GM12878 (cell line): Measurements from ENCODE around the gene DHX34. TPM values are rescaled to one million over a fixed set of nuclear protein-coding genes. Genes with fewer than 3 reads are reported as not detected.

Experiments used
- ATAC-seq: fragments of 200-7000 bp; cut with Tn5 transposase; 3 replicates; pipeline ENCODE4 v1.9.1; 2020; ENCODE audit warnings: mild to moderate bottlenecking, moderate library complexity
- BruUV-seq: library from RNA; stranded (reverse); fragments of 400-500 nt; replicated peaks from 2 replicates; lab custom pipeline; 2021; lab: Mats Ljungman, UMichigan
- CTCF ChIA-PET: fragments of 300-600 bp; sonication (Branson Sonifier 250); formaldehyde crosslinking; extraction: SDS; loops from one replicate; lab custom pipeline; 2021; ENCODE audit warnings: inconsistent platforms; lab: Yijun Ruan, JAX
- POLR2A ChIA-PET: fragments of 350-600 bp; formaldehyde crosslinking; extraction: SDS; loops from one replicate; lab custom pipeline; 2021; ENCODE audit warnings: inconsistent platforms; lab: Charles Lee
- RAD21 ChIA-PET: fragments of 300-600 bp; sonication (Branson Sonifier 250); formaldehyde crosslinking; loops from one replicate; lab custom pipeline; 2023; ENCODE audit warnings: antibody characterized with exemption; ENCODE audit not compliant: unreplicated experiment; lab: Charles Lee
- SMC1A ChIA-PET: fragments of 300-600 bp; sonication (Branson Sonifier 250); formaldehyde crosslinking; loops from one replicate; lab custom pipeline; 2023; ENCODE audit not compliant: unreplicated experiment, uncharacterized antibody; lab: Charles Lee
- DNase-seq: peaks from one replicate; pipeline ENCODE4 v3.0.0-alpha.2; 2011; ENCODE audit warnings: low read depth, low spot score
- FAIRE-seq: peaks from 3 replicates; lab custom pipeline; 2011; peaks lifted over from hg19 to GRCh38; lab: Jason Lieb, UNC
- H2AFZ ChIP-seq: 2 replicates; pipeline ENCODE4 v1.6.0; 2011; ENCODE audit warnings: low read depth, low read length, control low read depth; ENCODE audit not compliant: control insufficient read depth
- H3K27ac ChIP-seq: 2 replicates; pipeline ENCODE4 v1.5.1; 2011; ENCODE audit warnings: control low read depth; ENCODE audit not compliant: control insufficient read depth, insufficient read depth
- H3K27me3 ChIP-seq, 2 experiments: replicated peaks in 1 of 2; 2 replicates each; pipeline versions ENCODE4 v1.6.0 to v1.6.1; 2011; ENCODE audit warnings: low read length in 1 of 2; ENCODE audit not compliant: control insufficient read depth in 2 of 2, insufficient read depth in 2 of 2
- H3K36me3 ChIP-seq, 2 experiments: 2 replicates each; pipeline ENCODE4 v1.5.1; 2011; ENCODE audit warnings: low read length in 1 of 2; ENCODE audit not compliant: control insufficient read depth in 2 of 2, insufficient read depth in 2 of 2
- H3K4me1 ChIP-seq: 2 replicates; pipeline ENCODE4 v1.6.1; 2011; ENCODE audit warnings: mild to moderate bottlenecking, low read length, moderate library complexity, mixed read lengths; ENCODE audit not compliant: control insufficient read depth, insufficient read depth
- H3K4me2 ChIP-seq: 2 replicates; pipeline ENCODE4 v1.6.0; 2011; ENCODE audit warnings: control low read depth; ENCODE audit not compliant: control insufficient read depth, insufficient read depth
- H3K4me3 ChIP-seq: fragments of 200-600 bp; sonication (generic); 2 replicates; pipeline ENCODE4 v1.5.1; 2016
- H3K79me2 ChIP-seq: 2 replicates; pipeline ENCODE4 v1.6.0; 2011; ENCODE audit warnings: low read length; ENCODE audit not compliant: control insufficient read depth, insufficient read depth
- H3K9ac ChIP-seq: 2 replicates; pipeline ENCODE4 v1.8.0; 2011; ENCODE audit warnings: low read length, control low read depth, mixed read lengths; ENCODE audit not compliant: control insufficient read depth, insufficient read depth
- H3K9me3 ChIP-seq: replicated peaks from 3 replicates; pipeline ENCODE4 v1.5.1; 2011; ENCODE audit warnings: mild to moderate bottlenecking, low read length; ENCODE audit not compliant: control insufficient read depth, insufficient read depth
- H4K20me1 ChIP-seq: 2 replicates; pipeline ENCODE4 v1.6.0; 2011; ENCODE audit not compliant: control insufficient read depth, insufficient read depth
- BHLHE40 ChIP-seq, 2 experiments: fragments of 450-650 bp in 1 of 2; IDR thresholded peaks; 2 replicates each; pipeline ENCODE4 v1.6.1; 2011 to 2017; ENCODE audit warnings: low read depth in 2 of 2, borderline replicate concordance in 1 of 2, improper control_type of control experiment in 1 of 2, low read length in 1 of 2, mild to moderate bottlenecking in 1 of 2
- E2F4 ChIP-seq: IDR thresholded peaks from 2 replicates; pipeline ENCODE4 v1.6.1; 2012; ENCODE audit warnings: low read depth, low read length, improper control_type of control experiment
- HDGF ChIP-seq: fragments of 450-650 bp; IDR thresholded peaks from 2 replicates; pipeline ENCODE4 v1.6.1; 2016; ENCODE audit warnings: antibody characterized with exemption
- IKZF1 ChIP-seq: fragments of 450-650 bp; conservative IDR thresholded peaks from 2 replicates; pipeline ENCODE4 v1.6.1; 2017; ENCODE audit warnings: antibody characterized with exemption, mild to moderate bottlenecking
- NFYA ChIP-seq: IDR thresholded peaks from 2 replicates; pipeline ENCODE4 v1.6.1; 2011; ENCODE audit warnings: low read depth, mild to moderate bottlenecking, low read length, improper control_type of control experiment, borderline replicate concordance
- NFYB ChIP-seq: IDR thresholded peaks from 2 replicates; pipeline ENCODE4 v1.6.1; 2011; ENCODE audit warnings: low read depth, mild to moderate bottlenecking, low read length, improper control_type of control experiment, moderate library complexity; ENCODE audit not compliant: insufficient read depth
- NR2F1 ChIP-seq: fragments of 450-650 bp; conservative IDR thresholded peaks from 2 replicates; pipeline ENCODE4 v1.6.1; 2017; ENCODE audit warnings: mild to moderate bottlenecking
- NRF1 ChIP-seq: conservative IDR thresholded peaks from 2 replicates; pipeline ENCODE4 v1.6.1; 2011; ENCODE audit warnings: mild to moderate bottlenecking, low read depth, low read length, improper control_type of control experiment
- PBX3 ChIP-seq: IDR thresholded peaks from 2 replicates; pipeline ENCODE4 v1.6.1; 2011; ENCODE audit warnings: mild to moderate bottlenecking, low read depth, low read length, moderate library complexity; ENCODE audit not compliant: insufficient replicate concordance
- RCOR1 ChIP-seq: conservative IDR thresholded peaks from 2 replicates; pipeline ENCODE4 v1.6.1; 2012; ENCODE audit warnings: low read depth, low read length, improper control_type of control experiment
- RELB ChIP-seq: fragments of 450-650 bp; IDR thresholded peaks from 2 replicates; pipeline ENCODE4 v1.6.1; 2017; ENCODE audit warnings: low read depth, mild to moderate bottlenecking, moderate library complexity
- RFX5 ChIP-seq: IDR thresholded peaks from 2 replicates; pipeline ENCODE4 v1.6.1; 2011; ENCODE audit warnings: low read depth, low read length, improper control_type of control experiment
- TBL1XR1 ChIP-seq: IDR thresholded peaks from 2 replicates; pipeline ENCODE4 v1.6.1; 2012; ENCODE audit warnings: low read depth, low read length, improper control_type of control experiment
- ZNF207 ChIP-seq: fragments of 450-650 bp; IDR thresholded peaks from 2 replicates; pipeline ENCODE4 v1.6.1; 2014; ENCODE audit warnings: antibody characterized with exemption, mild to moderate bottlenecking, borderline replicate concordance
- ZNF217 ChIP-seq: fragments of 450-650 bp; IDR thresholded peaks from 2 replicates; pipeline ENCODE4 v1.6.1; 2017; ENCODE audit warnings: antibody characterized with exemption, mild to moderate bottlenecking
- ZNF24 ChIP-seq: fragments of 450-650 bp; IDR thresholded peaks from 2 replicates; pipeline ENCODE4 v1.6.1; 2017; ENCODE audit warnings: antibody characterized with exemption, mild to moderate bottlenecking
- ZNF687 ChIP-seq: fragments of 450-650 bp; IDR thresholded peaks from 2 replicates; pipeline ENCODE4 v1.6.1; 2017; ENCODE audit warnings: mild to moderate bottlenecking, moderate library complexity
- WGBS: methylation state at CpG from one replicate; pipeline ENCODE4 v1.1.6; 2016; ENCODE audit warnings: low lambda C conversion rate; ENCODE audit not compliant: insufficient replicate concordance, insufficient coverage; ENCODE audit errors: missing lambda C conversion rate; 5-methylcytosine and 5-hydroxymethylcytosine counted together
- in situ Hi-C: fragments of 300-500 bp; cut with MboI; formaldehyde crosslinking; loops from 9 replicates; pipeline ENCODE4 v1.14.3; 2018; ENCODE audit warnings: mixed read lengths
- intact Hi-C: fragments of 100-400 bp; cut with micrococcal nuclease; formaldehyde crosslinking; loops from one replicate; pipeline ENCODE4 v1.14.2; 2022; ENCODE audit not compliant: unreplicated experiment
- polyA plus RNA-seq, 11 experiments: library from polyadenylated mRNA; depleted of rRNA in 4 of 11; unstranded in 6 of 11; stranded (reverse) in 5 of 11; fragments of >200 nt; fragmentation: Nextera tagmentation in 4 of 11; fragmentation: Illumina TruSeq in 1 of 11; extraction: Ambion mirVana in 4 of 11; extraction: Trizol in 1 of 11; gene quantifications; 1 replicate in 1 of 11; 2 replicates in 10 of 11; pipeline versions ENCODE4 v1.2.1 to v1.2.3, GENCODE V29; 2011 to 2016; ENCODE audit warnings: inconsistent platforms in 2 of 11, missing spikeins in 2 of 11, low read depth in 1 of 11
- total RNA-seq, 4 experiments: library from RNA; depleted of rRNA in 3 of 4; stranded (reverse); fragments of >200 nt in 3 of 4; fragmentation: Illumina TruSeq in 1 of 4; extraction: Trizol in 1 of 4; gene quantifications; 2 replicates each; pipeline versions ENCODE4 v1.2.1 to v1.2.3, GENCODE V29; 2013 to 2021

DHX34 gene
- total and polyA plus RNA-seq, 10 of the 15 experiments (the other 5 are each of a cell fraction or from before 2014, with no cell fraction given) = 0.19 to 16.9 (median 10.5) TPM

GRCh38 chr19:47363758-47364531 lies 14.8 kb downstream of the DHX34 start:
- Histone ChIP-seq H2AFZ (no peak overlapping the region), H3K4me2 (no peak overlapping the region)
- SMC1A ChIA-PET = no interaction called here

More at GRCh38 chr19:47363758-47364531, 14.8 kb downstream of the DHX34 start:
- BruUV-seq = TSS peak; percentile 52
- DNase-seq (no peak), ATAC-seq (no peak), FAIRE-seq (no peak)
- no peaks in the 10 kb centered on the region for H3K79me2 ChIP-seq
- H3K27me3 ChIP-seq = no peaks in the 10 kb centered on the region
- no peak overlapping the region for H3K4me3 ChIP-seq
- ChIA-PET POLR2A (no interaction called here), RAD21 (no interaction called here), CTCF (no interaction called here)
- H3K4me1 ChIP-seq = no peaks in the 10 kb centered on the region
- no peaks in the 10 kb centered on the region for H3K9me3 ChIP-seq
- no peak overlapping the region for H3K9ac ChIP-seq
- no peak overlapping the region for H3K27ac ChIP-seq
- intact Hi-C loops (no loop called here), in situ Hi-C loops (no loop called here)
- H3K36me3 ChIP-seq = peaks cover 6 to 23% of the 10 kb centered on the region in 2 experiments
- H4K20me1 ChIP-seq = no peaks in the 10 kb centered on the region
- TF ChIP-seq PBX3 (no peak), BHLHE40 (IDR thresholded peaks at IDR 0.05; ENCODE audit: borderline replicate concordance in 1 of 2, low read depth in 2 of 2, low read length in 1 of 2) (no peak), NRF1 (no peak), ZNF24 (no peak), RELB (no peak), ZNF207 (no peak), HDGF (no peak), ZNF687 (no peak), E2F4 (no peak), RFX5 (no peak), NR2F1 (no peak), TBL1XR1 (no peak), IKZF1 (no peak), NFYB (no peak), ZNF217 (no peak), NFYA (no peak), RCOR1 (no peak)
- WGBS = 95% methylated on average over 10 of the region's 13 CpGs
